Fibroblast of gingiva (primary cell): ENCODE data around the gene ABHD2.
"Not testable (repeated sequence)": the region's sequence is repeated elsewhere in the genome, so short reads cannot be mapped to it uniquely, and the experiment has no call there.

Experiments
- DNase-seq: peaks from one replicate; pipeline ENCODE4 v3.0.0-alpha.2; 2011; ENCODE audit warnings: low read depth

Gene ABHD2

DNA sequence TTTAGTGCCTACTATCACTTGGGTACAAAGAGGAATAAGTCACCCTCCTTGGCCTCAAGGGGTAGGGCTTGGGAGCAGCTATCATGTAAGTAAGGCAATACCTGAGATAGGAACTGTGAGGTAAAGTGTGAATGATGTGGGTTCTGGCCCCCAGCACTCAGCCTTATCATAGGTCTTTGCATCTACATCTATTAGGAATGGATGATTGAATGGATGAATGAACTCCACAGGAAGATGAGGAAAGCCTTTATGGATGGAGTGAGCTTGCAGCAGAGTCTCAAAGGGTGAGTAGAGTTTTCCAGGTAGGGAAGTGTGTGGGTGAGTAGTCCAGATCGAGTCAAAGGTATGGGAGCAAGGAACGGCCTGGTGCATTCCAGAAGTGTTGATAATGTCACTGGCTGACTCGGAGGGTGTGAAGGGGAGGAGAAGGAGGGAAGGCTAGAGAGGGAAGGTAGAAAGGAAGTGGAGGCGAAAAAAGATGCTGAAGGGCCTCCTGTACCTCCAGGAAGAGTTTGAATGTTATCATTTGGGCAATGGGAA is 13.1 kb upstream of the ABHD2 start:
- no peak for DNase-seq

DNA sequence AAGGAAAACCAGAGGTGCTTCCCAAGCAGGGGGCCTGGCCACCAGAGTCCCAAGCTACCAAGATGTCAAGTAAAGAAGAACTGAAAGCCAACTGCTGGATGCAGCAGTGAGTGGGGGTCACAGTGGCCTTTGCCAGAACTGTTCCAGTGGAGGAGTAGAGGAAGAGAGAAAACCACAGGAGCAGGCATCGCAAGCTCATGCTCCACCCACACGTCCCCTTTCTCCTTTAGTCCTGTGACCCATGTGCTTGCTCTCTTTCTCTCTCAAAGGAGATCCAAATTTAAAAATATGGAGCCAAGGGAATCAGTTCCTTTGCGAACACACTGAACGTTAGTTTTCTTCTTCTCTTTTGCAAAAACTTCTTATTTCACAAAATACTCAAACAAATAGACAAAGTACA is 12.4 kb upstream of the ABHD2 start:
- no peak for DNase-seq

DNA sequence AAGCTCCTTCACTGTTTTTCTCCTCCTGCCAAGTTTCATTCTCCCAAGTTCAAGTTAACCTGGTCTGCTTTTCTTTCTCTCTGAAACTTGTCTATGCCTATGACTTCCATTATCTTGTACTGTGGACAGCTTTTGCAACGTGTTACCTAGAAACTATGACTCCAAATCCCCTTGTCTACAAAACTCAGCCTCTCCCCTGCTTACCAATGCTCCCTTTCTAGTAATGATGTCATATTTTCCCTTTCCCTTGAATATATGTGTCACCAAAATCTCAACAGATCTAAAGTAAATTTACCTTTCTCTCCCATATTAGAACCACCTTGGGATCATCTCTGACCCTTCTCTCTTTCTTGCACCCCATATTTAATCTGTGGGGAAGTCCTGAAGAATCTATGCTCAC is 10.5 kb upstream of the ABHD2 start:
- DNase-seq, result no peak

DNA sequence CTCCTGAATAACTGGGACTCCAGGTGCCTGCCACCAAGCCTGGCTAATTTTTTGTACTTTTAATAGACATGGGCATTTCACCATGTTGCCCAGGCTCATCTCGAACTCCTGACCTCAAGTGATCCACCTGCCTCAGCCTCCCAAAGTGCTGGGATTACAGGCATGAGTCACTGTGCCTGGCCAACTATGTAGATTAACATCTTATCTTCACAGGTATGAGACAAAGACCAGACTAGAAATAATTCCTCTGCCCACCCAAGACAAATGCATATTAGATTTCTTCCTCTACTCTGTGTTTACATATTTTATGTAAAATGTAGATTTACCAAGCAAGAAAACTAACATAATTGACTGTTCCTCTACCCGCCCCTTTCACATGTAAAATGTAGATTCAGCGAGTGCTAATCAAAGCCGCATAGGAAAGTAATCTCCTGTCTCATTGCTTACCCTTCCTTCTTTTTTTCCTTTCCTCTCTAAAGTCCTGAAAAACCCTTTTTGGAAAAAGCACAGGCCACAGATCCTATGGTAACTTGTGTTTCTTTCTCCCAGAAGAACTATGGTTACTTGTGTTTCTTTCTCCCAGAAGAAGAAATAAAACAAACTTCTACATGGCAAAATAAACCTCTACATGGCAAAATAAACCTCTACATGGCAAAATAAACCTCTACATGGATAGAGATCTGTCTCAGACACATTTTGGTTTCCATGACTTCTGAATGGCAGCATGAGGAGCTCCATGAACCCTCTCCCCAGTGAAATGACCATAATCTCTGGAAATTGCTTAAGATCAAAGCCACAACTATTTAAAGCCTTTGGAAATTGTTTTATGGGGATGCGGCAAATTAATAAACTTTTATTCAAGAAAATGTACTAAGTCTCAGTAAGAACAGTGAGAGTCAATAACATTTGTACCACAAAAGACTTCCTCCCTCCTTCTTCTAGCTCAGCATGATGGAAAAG is 9.1 kb upstream of the ABHD2 start:
- no peak for DNase-seq

DNA sequence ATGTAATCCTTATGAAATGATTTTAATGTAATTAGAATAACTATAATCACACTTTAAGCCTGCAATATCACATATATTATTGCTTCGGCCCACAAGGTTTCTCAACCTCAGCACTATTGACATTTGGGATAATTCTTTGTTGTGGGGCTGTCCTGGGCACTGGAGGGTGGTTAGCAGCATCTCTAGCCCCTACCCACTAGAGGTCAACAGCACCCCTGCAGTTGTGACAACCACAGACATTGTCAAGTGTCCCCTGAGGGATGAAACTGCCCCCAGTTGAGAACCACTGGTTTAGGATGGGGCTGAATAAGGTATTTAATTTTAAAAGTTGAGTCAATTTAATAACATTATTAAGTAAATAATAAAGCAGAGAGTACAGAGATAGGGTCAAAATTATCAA is 6.4 kb upstream of the ABHD2 start:
- no peak for DNase-seq

DNA sequence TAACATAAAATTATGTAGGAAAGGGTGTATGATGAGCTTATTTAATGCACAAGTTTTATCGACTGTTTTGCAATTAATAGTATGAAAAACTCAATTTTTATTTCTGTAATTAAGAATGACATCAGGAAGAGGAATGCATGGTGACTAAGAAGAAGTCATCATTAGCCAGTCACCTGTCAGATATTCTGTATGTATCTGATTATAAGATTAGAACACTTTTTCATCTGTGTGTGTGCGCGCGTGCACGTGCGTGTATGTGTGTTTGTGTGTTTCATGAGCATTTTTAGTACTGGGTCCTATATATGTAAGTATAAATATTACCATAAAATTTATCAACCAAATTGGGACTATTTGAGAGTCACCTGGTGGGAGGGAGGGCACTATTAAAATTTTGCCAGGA is 5.0 kb upstream of the ABHD2 start:
- DNase-seq, result no peak

DNA sequence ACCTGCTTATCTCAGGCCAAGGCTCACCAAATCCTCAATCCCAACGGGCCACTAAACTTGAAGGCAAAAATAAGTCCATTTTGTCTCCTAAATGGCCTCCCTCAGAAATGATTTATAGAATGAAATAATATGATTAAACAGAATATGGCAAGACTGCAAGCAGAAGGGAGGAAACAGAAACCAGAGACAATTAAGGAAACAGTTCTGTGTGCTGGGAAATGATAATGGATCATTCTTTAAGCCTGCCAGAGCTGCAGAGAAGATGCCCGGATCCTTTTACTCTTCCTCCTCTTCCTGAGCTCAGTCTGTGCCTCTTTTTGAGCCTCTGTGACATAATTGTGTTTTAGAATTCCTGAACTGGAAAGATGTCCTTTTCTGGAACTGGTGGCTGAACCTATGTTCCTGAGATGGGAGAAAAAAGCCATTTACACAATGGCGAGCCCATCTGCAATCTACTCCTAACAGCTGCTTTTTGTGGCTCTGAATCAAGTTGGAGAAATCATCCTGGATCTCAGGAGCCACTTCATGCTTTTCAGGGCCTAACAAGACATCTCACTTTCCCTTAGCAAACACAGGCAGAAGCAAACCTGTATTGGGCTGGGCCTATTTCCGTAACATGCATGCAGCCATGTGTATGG is 2.8 kb upstream of the ABHD2 start:
- no peak for DNase-seq

DNA sequence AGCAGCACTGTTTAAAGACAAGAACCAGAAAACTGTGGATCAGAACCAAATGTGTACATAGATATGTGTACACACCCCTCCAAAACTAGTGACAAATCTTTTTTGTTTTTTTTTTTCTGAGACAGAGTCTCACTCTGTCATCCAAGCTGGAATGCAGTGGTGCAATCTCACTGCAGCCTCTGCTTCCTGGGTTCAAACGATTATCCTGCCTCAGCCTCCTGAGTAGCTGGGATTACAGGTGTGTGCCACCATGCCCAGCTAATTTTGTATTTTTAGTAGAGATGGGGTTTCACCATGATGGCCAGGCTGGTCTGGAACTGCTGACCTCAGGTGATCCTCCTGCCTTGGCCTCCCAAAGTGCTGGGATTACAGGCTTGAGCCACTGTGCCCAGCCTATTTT is 2.3 kb upstream of the ABHD2 start:
- not testable (repeated sequence) for DNase-seq

DNA sequence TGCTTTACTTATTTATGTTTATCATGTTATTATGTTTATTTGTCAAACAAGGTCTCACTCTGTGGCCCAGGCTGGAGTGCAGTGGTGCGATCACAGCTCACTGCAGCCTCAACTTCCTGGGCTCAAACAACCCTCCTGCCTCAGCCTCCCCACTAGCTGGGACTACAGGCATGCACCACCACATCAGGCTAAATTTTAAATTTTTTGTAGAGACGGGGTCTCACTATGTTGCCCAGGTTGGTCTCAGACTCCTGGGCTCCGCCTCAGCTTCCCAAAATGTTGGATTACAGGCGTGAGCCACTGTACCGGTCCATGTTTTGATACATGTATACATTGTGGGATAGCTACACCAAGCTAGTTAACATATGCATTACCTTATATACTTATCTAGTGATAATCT is 1.9 kb upstream of the ABHD2 start:
- not testable (repeated sequence) for DNase-seq

DNA sequence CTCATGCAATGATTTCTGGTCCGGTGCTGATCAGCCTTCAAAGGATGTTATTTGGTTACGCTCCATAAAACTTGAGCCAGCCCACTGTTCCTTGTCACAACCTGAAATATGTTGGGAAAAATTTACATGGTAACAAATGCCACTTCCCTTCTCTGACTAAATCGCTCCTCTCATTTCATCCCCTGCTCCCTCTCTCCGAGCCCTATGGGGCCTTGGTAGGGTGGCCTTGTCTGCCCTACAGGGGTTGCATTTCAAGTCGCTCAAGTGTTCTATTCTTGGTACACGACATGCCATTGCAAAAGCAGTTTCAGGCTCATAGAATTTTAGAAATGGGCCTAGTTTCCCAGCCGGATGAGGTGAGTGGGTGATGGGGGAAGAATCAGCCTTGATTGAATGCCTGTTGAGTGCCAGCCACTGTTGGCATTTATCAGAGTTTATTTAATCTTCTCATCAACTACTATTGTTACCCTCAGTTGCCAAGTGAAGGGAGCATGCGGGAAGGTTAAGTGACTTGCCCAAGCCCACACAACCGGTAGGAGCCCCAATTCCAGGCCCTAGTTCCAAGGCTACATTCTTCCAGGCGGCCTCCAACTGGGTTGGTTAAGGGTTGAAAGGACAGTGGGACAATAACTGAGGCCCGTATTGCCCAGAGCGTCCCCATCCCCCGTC is 961 bp upstream of the ABHD2 start:
- no peak for DNase-seq

DNA sequence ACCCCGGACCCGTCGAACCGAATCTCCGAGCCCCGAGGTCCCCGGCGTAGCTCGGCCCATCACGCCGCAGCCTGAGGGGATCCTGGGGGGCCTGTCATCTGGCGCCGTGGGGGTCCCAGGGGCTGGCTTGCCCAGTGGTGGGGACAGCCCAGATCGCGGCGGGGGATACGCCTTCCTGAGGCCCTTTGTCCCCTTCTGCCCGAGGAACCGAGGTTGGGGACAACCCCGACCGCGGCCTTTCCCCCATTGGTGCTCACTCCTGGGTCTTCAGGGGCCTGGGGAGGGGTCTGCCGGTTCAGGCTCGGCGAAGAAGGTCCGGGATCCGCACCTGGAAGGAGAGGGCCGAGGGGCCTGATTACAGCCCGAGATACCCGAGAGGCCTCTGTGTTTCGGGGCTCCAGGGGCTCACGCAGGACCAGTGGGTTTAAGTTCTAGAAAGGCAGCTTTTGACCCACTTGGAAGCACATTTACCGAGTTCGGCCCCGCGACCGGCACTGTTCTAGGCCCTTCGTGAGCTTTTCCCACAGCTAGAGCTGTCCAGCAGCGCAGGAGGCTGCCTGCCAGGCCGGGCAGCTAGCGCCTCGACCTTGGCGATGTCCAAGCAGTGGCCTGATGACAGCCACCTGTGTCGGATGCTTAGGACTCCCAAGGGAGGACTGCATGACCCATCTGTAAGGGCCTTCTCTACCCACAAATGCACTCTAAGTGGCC is 504 bp downstream of the ABHD2 start:
- peak; percentile 10 for DNase-seq

DNA sequence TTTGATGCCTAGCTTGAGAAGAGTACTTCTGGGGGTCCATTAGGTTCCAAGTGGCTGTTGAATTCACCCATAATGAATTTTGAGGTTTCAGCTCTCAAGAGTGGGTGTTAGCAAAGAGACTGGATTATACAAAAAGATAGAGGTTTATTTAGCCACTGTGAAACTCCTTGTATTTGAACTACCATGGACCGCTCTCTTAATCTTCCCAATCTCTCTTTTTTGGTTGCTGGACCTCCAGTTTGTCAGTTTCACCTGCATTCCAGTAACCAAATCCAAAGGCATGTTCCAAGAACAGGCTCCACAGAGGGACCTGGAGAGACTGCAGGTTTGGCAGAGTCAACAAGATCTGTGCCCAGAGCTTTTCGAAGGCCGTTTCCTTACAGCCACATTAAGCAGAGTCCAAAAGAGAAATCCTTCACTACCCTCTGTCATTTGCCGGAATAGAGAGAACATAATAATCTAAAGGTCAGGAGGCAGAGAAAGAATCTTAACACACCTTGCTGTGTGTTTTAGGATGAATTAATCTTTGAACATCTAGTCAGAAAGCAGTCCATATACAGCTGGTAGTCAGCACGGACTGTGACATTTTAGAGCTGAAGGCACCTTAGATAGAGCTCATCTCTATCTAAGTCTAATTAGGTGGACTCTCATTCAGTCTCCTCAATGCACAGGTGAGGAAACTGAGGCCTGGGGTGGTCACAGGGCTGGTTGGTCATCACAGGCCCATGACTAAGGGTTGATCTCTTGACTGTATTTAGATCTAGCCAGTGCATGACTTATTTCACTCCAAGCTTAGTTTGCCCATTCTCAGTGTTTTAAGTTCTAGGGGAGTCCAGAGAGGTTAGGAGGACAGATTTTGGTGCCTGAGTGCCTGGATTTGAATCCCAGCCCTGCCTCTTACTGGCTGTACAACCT is 1.3 kb downstream of the ABHD2 start:
- no peak for DNase-seq

DNA sequence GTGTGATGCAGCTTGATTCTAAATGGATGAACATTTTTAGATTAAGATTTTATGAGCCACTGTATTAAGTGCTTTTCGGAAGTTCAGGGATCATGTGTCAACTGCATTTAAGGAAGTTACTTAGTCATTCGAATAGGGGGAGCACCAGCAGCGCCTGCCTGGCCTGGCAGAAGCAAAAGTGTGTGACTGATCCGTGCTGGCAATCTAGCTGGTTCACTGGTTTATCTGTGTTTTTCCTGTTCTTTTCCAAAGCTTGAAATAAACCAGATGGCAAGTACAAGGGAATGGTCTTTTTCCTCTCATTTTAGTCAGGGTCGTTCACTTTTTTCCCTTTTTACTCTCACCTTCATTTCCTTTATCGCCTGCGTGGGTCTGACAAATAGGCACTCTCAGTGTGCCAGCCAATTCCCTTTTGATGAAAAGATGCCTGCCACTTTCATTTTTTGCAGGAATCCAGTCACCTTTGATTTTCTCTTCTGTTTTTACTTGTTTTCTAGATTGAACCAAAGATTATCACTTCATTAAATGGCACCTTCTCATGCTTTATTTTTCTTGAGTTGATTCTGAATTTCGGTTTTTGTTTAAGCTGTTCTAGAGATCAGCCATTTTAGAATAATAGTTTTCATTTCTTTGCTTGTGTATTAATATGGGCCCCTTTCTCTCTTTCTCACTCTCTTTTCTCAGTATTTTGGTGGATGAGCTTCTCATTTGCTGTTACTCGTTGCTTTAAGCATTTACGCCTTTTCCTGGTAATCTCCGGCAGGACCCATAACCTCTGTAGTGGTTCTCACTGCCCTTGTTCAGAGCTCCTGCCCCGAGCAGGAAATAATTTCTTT is 2.8 kb downstream of the ABHD2 start:
- DNase-seq, result peak; percentile 69

DNA sequence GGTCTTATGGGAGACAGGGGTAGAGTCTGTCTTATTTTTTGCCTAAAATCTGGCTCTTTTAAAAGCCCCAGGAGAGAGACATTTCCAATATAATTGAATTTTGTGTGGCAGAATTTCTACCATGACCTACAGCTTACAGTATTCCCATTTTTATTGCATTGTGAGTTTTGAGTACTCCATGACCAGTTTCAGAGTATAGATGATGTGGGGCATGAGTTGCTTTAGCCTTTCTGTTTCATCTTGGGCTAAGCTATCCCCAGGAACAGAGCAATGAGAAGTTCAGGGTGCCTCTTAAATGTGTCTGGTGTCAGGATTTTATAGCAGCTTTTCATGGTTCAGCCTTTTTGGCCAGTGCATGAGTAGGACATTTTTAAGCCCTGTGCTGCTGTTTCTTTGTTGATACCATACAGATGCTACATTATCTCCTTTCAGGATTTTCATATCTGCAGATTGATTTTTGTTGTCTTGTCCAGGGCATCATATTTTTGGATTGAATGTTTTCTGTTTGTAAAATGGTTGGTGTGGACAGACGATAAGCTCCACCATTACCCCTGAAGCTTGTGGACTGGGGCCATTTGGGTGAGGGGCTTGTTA is 3.5 kb downstream of the ABHD2 start:
- no peak for DNase-seq

DNA sequence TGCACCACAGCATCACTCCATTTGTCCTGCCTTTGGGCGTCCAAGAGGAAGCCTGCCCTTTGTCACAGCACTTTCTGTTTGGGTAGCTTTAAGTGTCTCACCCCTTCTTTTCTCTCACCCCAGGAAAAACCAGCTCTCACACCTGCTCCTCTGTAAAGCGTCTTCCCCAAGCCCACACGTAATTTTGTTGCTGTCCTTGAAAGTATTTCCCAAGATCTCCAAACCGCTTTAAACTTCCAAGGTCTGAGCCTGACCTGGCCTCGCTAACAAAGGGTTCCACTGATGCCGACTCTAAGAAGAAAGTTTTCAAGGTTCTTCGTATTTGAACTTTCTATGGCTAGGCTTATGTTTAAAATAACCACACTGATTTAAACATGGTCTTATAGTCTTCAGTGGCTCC is 5.3 kb downstream of the ABHD2 start:
- no peak for DNase-seq

DNA sequence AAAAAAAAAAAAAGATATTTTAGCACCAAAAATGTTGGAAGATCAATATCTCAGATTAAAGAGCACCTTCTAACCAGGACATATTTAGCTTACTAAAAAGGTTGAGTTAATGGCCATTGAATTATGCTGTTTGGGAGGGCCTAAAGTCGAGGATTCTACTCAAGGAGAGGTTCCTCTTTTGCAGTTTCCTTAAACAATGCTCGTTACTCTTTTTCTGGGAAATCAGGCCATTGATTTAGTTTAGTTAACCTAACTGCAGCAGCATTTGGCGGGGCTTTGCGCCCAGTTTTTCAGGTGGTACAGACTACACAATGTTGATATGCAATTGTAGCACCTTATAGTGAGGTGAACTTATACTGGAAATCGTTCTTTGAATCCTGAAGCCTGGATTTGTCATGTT is 6.8 kb downstream of the ABHD2 start:
- no peak for DNase-seq

DNA sequence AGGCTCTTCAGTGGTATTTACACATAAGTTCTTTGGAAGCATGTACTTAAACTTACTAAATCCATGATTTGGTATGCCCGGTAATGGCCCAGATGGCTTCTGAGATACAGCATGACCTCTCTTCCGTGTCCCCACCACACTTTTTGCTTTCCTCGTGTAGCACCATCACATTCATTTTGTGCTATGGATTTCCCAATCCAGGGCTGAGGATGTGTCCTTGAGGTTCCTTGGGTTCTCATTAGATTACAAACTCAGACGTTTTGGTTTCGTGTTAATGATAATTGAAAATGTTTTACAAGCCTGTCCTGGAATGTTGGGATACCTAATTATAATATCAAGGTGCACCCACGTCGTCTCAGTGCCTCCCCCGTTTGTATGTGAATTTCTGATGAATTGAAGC is 7.3 kb downstream of the ABHD2 start:
- no peak for DNase-seq

DNA sequence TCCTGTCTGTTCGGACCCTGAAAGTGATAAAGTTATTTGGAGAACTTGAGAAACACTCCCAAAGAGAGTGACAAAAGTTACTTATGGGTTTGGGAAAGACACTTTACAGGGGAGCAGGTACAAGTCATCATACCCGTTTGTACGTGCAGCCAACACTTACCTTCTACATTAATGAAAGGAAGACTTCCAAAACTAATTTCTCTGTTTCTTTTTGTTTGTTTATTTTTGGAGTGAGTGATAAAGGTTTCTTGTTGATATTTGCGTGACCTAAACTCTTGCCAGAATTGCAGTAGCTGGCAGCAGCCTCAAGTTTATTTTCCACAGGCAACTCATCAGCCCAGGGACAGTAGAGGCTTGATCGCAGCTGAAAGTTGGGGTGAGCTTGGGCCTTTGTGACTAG is 8.4 kb downstream of the ABHD2 start:
- peak; percentile 45 for DNase-seq

DNA sequence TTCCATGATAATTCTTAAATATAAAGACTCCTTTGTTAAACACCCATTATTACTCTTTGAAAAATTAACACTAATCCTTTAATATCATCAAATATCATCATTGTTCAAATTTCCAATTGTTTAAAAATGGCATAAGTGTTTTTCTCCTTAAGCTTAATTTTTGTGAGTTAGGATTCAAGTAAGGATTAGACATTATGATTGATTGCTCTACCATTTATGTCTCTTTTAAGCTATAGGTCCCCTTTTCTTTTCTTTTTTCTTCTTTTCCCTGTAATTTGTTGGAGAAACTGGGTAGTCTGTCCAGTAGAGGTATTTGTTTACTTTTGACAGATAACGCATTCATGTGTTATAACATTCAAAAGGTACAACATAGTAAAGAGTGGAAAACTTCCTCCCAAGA is 9.1 kb downstream of the ABHD2 start:
- no peak for DNase-seq

DNA sequence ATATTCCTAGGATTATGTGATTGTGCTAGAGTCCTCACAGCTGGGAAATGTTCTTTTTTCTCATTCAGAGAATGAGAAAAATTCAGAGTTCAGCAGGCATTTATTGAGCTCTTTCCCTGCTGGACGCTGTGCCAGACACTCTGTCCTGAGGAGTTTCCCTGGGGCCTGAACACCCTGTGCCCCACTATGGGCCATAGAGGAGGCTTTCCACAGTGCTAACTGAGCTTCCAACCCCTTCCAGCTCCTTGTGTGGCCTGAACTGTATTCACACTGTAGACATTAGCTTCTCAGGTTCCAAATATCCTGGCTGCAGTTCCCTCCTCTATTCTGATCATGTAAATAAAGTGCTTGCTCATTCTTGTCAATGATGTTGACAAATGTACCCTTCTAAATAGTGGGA is 10.0 kb downstream of the ABHD2 start:
- peak; percentile 13 for DNase-seq
